Esophagus mucosa (tissue), 1 donor: ENCODE measurements around the gene LRGUK. TPM values are rescaled to one million over a fixed set of nuclear protein-coding genes. Genes with fewer than 3 reads are reported as not detected.
"Not testable (repeated sequence)": the region's sequence is repeated elsewhere in the genome, so short reads cannot be mapped to it uniquely, and the experiment has no call there.

Experiments used
- ATAC-seq: fragments of 200-7000 bp; cut with Tn5 transposase; one replicate; pipeline ENCODE4 v1.9.1; 2020
- total RNA-seq: library from RNA; stranded (reverse); gene quantifications from one replicate; pipeline ENCODE4 v1.2.4, GENCODE V29; 2023
- donor health status: DM: yes; HTN: yes; CAD: no.

The LRGUK gene
- total RNA-seq, 1 donor from 2014 or later, result 0.32 TPM

- peak; percentile 33 for ATAC-seq
Measured at GRCh38 chr7:134188311-134188710, 61.2 kb downstream of the LRGUK start.

- ATAC-seq, result no peak
Measured at GRCh38 chr7:134189559-134189958, 62.4 kb downstream of the LRGUK start.

DNA sequence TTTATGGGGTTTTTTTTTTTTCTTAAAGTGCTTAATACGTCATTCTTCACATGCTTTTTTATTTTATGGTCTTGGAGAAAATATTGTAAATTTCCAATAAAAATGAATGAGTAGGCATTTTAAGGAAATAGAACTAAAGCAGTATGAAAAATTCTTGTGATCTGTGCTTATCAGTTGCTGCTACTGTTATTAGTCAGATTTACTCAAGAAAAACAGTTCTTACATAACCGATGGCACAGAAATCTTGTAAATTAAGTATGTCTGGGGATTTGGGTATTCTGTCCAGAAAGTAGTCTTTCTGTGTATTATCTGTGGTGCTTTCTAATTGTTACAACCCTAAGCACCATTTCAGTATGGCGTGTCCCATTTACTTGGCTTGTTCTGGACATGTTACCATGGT, 64.7 kb downstream of the LRGUK start:
- ATAC-seq, result no peak

DNA sequence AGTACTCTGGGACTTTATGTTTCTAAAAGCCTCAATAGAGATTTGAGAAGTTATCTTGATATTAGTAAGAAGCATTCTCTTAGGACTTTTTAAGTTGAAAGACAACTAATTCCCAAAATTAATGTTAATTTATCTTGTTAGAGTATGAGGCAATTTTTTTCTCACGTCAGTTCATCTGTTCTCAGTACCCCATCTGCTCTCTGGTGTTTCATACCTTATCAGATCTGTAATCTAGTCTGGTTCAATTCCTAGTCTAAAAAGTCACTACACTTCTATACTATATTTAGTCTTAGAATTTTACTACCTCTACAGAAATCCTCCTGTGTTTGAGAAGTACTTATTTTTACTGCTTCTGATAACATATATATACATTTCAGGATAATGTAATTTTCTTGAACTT, 66.1 kb downstream of the LRGUK start:
- ATAC-seq, result no peak

DNA sequence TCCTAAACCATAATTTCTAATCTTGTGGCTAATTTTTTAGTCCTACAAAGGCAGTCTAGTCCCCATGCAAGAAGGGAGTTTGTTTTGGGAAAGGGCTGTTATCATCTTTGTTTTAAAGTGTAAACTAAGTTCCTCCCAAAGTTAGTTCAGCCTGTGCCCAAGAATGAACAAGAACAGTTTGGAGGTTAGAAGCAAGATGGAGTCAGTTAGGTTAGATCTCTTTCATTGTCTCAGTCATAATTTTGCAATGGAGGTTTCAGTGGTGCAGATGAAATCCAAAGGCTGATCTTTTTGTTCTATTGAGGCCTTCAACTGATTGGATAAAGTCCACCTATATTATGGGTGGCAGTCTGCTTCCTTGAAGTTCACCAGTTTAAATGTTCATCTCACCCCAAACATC, 68.1 kb downstream of the LRGUK start:
- no peak for ATAC-seq

DNA sequence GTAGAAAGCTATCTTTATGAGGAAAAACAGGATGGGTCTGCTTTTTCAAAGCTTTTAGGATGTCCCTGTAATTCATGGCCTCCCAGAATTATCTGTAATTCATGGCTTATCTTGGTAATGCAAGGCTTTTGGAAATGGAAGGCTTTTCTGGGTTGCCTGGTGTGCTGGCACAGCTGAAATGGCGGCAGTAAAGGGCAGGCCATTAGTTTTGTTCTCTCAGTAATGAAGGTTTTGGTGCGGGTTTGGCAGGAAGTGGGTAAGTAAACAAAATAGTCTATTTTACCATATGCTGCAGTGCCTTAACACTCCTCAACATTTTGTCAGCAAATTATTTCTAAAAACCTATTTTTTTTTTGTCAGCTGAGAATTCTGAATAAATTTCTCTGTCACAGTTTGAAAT, 69.3 kb downstream of the LRGUK start:
- ATAC-seq, result no peak

DNA sequence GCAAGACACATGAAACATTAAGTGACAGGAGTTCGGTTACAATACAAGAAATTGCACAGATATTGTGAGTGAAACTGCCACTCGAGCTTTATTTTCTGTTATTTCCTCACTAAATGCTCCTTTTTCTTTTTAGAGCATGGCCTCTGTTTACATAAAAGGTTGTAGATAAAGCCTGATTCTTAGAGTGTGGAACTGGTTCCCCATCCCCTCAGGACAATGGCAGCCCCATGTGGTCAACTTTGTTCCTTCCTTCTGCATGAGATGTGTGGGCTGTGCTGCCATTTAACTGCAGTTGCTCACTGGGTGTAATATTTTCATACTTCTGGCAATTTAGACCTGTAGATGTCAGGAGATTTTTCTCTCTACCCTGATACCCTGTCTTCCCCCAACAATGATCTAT, 70.2 kb downstream of the LRGUK start:
- no peak for ATAC-seq

GRCh38 chr7:134200970-134201369, 73.8 kb downstream of the LRGUK start:
- ATAC-seq, result no peak

GRCh38 chr7:134201569-134202261, 74.6 kb downstream of the LRGUK start:
- ATAC-seq, result no peak

DNA sequence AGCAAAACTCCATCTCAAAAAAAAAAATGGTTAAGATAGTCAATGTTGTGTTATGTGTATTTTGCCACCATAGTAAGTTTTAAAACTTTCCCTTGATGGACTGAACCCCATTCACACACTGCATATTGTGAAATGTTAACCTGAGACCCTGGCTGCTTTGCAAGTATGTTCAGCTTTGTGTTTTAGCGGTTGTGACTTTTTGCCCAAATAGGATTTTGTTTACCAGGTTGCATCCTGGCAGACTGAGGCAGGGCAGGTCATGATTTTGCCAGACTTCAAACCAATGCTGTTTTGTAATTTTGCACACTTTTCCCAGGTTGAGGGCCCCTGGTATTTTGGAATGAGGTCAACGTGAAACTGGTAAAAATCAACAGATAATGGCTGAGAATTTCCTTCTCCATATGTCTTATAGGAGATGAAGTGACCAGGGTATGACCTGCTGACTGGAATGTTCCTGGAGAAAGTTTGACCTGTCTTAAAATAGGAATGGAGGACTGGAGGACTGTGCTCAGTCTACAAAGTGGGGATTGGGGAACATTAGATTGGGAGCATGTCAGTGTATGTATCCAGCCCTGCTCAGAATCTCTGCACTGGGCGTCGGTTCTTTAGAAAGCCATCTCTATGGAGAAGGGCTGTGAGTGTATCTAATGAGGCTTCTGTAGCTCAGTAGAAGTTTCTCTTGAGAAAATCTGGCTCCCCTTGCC, 76.2 kb downstream of the LRGUK start:
- no peak for ATAC-seq

- ATAC-seq, result no peak
Measured at GRCh38 chr7:134209322-134210015, 82.3 kb downstream of the LRGUK start.

- ATAC-seq, result no peak
Measured at GRCh38 chr7:134210227-134210626, 83.1 kb downstream of the LRGUK start.

DNA sequence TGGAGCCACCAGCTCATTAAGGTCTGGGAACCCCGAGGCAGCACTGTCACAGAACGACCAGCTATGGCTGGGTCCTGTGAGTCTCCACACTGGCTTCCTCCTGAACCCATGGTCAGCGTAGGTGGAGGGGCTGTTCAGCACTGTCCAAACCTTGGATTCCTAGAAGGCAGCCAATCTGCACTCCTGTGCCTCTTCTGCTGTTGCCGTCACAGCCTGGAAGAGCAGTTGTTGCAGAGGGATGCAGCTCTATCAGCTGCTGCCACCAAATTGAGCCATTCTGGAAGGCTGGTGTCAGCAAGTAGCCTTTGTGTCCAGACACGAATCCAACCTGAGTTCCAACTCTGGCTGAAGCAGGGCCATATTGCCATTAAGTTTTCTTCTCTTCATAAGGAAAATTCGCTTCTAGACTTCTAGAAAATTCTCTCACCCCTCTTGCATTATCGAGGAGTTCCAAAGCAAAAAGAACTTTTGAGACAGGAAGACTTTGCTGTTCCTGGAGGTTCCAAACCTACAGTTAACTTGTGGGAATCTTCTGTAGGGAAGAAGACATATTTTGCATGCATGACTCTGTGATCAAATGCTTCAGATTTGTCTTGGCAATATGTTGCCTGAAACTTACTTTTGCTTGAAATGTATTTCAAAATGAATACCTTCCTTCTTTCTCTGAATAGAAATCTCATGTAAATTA, 84.0 kb downstream of the LRGUK start:
- ATAC-seq, result no peak

DNA sequence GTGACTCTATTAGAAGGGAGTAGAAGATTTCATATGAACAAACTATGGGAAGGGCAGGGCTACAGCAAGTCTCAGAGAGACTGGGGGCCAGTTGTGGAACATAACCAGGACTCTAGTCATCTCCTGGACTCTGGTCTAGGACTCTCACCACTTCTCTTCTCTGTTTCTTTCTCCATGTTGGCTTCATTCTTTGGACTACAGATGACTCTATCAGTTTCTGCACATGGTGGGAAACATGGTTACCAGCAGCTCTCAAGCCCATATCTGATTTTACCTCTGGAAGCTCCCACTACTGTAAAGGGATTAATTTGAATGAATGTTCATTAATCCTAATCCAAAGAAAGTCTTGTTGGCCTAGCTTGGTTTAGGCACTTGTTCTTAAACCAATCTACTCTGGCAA, 84.7 kb downstream of the LRGUK start:
- no peak for ATAC-seq

GRCh38 chr7:134212576-134213546, 85.7 kb downstream of the LRGUK start:
- ATAC-seq, result no peak

- ATAC-seq, result no peak
Measured at GRCh38 chr7:134220236-134220635, 93.1 kb downstream of the LRGUK start.

- not testable (repeated sequence) for ATAC-seq
Measured at GRCh38 chr7:134231296-134231695, 104.2 kb downstream of the LRGUK start.

DNA sequence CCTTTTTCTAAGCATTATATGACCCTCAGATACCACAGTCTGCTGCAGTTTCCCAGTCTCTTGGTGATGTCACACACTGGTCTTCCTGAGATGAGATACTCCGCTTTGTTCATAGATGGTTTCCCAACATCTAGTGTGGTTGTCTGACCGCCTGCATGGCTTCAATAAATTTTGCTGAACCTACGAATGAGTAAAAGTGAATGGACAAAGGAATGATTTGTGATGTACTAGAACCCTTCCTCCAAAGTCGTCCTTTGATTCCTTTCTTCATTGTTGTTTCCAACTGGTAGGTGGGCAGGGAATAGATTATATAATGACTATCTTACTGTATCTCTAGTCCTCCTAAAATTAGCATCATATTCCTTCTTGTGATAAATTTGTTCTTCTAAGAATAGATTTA, 107.1 kb downstream of the LRGUK start:
- ATAC-seq, result no peak

- no peak for ATAC-seq
Measured at GRCh38 chr7:134245253-134245652, 118.1 kb downstream of the LRGUK start.

DNA sequence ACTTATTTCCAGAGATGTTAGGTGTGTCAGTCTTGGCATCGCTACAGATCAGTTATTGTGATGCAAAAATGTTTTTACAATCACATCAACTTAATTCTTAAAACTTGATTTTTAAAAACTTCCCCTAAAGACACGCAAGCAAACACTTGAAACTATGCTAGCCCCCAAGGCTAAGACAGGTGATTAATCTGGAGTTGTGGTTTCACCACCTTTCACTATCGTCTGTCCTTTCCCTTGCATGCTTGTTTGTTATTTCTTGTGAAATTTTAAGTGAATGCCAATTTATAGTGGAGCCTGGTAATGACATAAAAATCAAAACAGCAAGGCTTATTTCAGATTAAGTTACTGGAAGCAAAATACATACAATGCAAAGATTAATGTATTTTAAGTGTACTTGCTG, 119.2 kb downstream of the LRGUK start:
- ATAC-seq, result no peak

GRCh38 chr7:134246761-134247160, 119.6 kb downstream of the LRGUK start:
- no peak for ATAC-seq

DNA sequence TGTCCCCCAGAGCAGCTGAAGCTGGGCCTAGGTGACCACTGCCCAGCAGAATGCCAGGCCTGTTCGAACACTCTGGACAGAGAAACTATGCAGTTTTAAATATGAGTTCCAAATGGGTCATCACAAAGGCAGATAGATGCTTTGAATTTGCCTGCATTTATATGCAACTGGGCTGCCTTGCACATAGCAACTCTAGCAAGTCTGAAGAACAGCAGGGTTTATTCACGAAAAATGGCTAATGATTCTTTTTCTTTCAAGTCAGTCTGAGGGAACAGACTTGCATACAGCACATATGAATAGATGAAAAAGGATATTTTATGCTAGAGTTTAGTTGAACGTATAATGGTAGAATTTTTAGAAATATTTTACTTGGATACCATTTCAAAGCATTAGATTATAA, 121.1 kb downstream of the LRGUK start:
- no peak for ATAC-seq
